Tibial artery (tissue), 4 donors: Measurements from ENCODE around the gene SLC2A9.

Experiments used
- DNase-seq, 2 donors: peaks; one replicate each; pipeline ENCODE4 v3.0.0-alpha.2; 2019
- H3K27ac ChIP-seq, 2 donors: fragments of 200-600 bp; sonication (generic) in 1 of 2; 1 replicate in 1 of 2; 2 replicates in 1 of 2; pipeline ENCODE4 v1.5.1; 2018 to 2019; ENCODE audit warnings: mild to moderate bottlenecking in 1 of 2
- H3K27me3 ChIP-seq, 2 donors: fragments of 200-600 bp; sonication (generic) in 1 of 2; one replicate each; pipeline versions ENCODE4 v1.5.1 to v1.6.0; 2016 to 2019
- H3K36me3 ChIP-seq, 3 donors: fragments of 200-600 bp; sonication (generic) in 2 of 3; one replicate each; pipeline ENCODE4 v1.5.1; 2016 to 2019; ENCODE audit warnings: mild to moderate bottlenecking in 2 of 3
- H3K4me1 ChIP-seq, 4 donors: fragments of 200-600 bp; sonication (generic) in 2 of 4; 1 replicate in 3 of 4; 2 replicates in 1 of 4; pipeline ENCODE4 v1.5.1; 2016 to 2019
- H3K4me3 ChIP-seq, 2 donors: fragments of 200-600 bp; sonication (generic) in 1 of 2; 1 replicate in 1 of 2; 2 replicates in 1 of 2; pipeline ENCODE4 v1.5.1; 2018 to 2019; ENCODE audit warnings: mild to moderate bottlenecking in 2 of 2
- H3K9me3 ChIP-seq, 3 donors: fragments of 200-600 bp; sonication (generic) in 1 of 3; one replicate each; pipeline ENCODE4 v1.5.1; 2016 to 2019
- CTCF ChIP-seq, 2 experiments: fragments of 200-600 bp in 1 of 2; fragments of 450-650 bp in 1 of 2; IDR thresholded peaks; one replicate each; pipeline ENCODE4 v1.5.1; 2017 to 2019; ENCODE audit warnings: antibody characterized with exemption in 2 of 2, mild to moderate bottlenecking in 1 of 2, moderate library complexity in 1 of 2
- intact Hi-C: fragments of 100-400 bp; cut with DNase I; formaldehyde crosslinking; loops from one replicate; pipeline ENCODE4 v1.15.0; 2023; ENCODE audit warnings: low total_unique reads

SLC2A9 gene

GRCh38 chr4:9969526-9970398, 51.5 kb downstream of the SLC2A9 start:
- Histone ChIP-seq H3K4me3 (no peak overlapping the region), H3K27ac (no peak overlapping the region), H3K4me1 (no peaks in the 10 kb centered on the region), H3K27me3 (no peaks in the 10 kb centered on the region), H3K9me3 (no peaks in the 10 kb centered on the region), H3K36me3 (peaks cover 0 to 3% (median 0%) of the 10 kb centered on the region in 3 donors)
- no peak for TF ChIP-seq CTCF (IDR thresholded peaks at IDR 0.05)
- no peak for DNase-seq
- intact Hi-C loops: no loop called here

DNA sequence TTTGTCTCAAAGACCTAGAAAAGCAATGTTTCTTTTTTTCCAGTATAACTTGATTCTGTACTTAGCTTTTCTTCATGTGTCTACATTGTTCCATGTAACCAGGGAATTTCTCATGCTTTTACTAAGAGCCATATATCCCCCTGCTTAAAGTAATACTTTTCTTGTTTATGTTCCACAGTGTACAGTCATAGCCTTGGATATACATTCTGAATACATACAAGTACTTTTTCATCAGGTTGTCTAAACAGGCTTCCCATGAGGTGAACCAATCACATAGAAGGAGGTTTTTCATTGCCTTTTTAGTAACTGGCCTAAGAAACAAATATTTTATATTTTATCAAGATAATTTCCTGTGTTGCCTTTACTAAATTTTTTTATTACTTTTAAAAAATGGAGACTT, 52.8 kb downstream of the SLC2A9 start:
- Histone ChIP-seq H3K9me3 (no peaks in the 10 kb centered on the region), H3K27me3 (no peaks in the 10 kb centered on the region), H3K4me1 (no peaks in the 10 kb centered on the region), H3K4me3 (no peak overlapping the region), H3K27ac (no peak overlapping the region), H3K36me3 (peaks cover 0 to 3% (median 0%) of the 10 kb centered on the region in 3 donors)
- intact Hi-C loops: no loop called here
- TF ChIP-seq CTCF (IDR thresholded peaks at IDR 0.05): no peak
- DNase-seq: no peak

DNA sequence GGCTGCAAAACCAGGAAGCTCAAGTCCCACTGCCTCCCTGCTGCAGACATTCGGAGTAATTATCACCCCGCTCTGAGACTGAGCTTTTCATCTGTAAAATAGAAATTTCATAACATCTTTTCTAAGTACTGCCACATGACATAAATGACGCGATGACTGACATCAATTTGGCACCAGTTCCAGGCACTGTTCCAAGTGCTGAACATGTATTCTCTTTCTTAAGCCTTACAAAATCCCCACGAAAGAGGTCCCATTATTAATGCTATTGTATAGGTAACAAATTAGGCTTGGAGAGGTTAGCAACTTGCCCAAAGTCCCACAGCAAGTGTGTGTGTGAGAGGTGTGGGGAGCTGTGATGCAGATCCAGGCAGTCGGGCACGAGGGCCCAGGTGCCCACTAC, 56.4 kb downstream of the SLC2A9 start:
- DNase-seq: peak in 1 of 2 donors; percentile 36
- intact Hi-C loops: no loop called here
- Histone ChIP-seq H3K4me3 (no peak overlapping the region), H3K27me3 (no peaks in the 10 kb centered on the region), H3K27ac (no peak overlapping the region), H3K4me1 (no peaks in the 10 kb centered on the region), H3K9me3 (no peaks in the 10 kb centered on the region), H3K36me3 (peaks cover 0 to under 1% (median 0%) of the 10 kb centered on the region in 3 donors)
- no peak for TF ChIP-seq CTCF (IDR thresholded peaks at IDR 0.05)

DNA sequence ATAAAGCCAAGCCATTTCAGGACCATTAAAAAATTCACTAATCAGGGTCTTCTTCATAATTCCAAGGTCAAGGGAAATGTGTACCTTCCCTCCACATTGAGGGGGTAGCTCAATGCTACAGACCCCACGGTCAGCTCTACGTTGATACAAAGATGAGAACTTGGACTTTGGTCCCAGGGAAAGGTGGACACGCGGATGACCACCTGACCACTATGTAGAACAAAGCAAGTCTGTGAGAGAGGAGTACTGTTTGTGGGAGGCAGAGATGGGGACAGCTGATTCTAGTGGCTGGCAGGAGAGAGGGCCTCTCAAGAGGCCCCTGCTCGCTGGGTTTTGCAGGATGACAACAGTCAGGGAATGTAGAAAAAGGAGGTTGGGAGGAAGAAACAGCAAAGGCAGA, 58.0 kb downstream of the SLC2A9 start:
- Histone ChIP-seq H3K36me3 (no peaks in the 10 kb centered on the region), H3K27ac (no peak overlapping the region), H3K4me1 (no peaks in the 10 kb centered on the region), H3K9me3 (no peaks in the 10 kb centered on the region), H3K4me3 (no peak overlapping the region), H3K27me3 (no peaks in the 10 kb centered on the region)
- intact Hi-C loops: no loop called here
- no peak for DNase-seq
- no peak for TF ChIP-seq CTCF (IDR thresholded peaks at IDR 0.05)

GRCh38 chr4:9962611-9963314, 58.5 kb downstream of the SLC2A9 start:
- Histone ChIP-seq H3K4me1 (no peaks in the 10 kb centered on the region), H3K36me3 (no peaks in the 10 kb centered on the region), H3K4me3 (no peak overlapping the region), H3K9me3 (no peaks in the 10 kb centered on the region), H3K27me3 (no peaks in the 10 kb centered on the region), H3K27ac (no peak overlapping the region)
- TF ChIP-seq CTCF (IDR thresholded peaks at IDR 0.05): no peak
- intact Hi-C loops: no loop called here
- DNase-seq: no peak
